Measurements from ENCODE around the gene FAH. TPM values are rescaled to one million over a fixed set of nuclear protein-coding genes. Genes with fewer than 3 reads are reported as not detected.

FAH gene
- total and polyA plus RNA-seq, 9 of the 15 experiments (the other 6 are each of a cell fraction or from before 2014, with no cell fraction given) = 66.8 to 310 (median 103) TPM

DNA sequence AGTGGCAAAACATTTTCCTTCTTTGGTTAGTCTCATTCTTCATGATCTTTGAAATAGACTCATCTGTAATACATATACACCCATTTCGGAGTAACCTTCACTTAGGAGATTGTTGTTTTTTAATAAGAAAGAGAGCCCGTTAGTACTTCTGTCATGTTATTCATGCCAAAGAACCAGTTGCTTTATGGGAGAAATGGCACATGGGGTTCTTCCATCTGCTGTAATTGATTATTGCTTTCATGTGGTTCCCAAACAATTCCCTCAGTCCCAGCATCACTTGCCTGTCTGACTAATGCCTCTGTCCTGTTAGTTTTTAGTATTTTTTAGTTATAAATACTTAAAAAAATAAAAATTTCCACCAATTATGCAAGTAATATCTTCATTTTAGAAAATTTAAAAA is 33.8 kb upstream of the FAH start (continued):
- TF ChIP-seq, protein P1, sequence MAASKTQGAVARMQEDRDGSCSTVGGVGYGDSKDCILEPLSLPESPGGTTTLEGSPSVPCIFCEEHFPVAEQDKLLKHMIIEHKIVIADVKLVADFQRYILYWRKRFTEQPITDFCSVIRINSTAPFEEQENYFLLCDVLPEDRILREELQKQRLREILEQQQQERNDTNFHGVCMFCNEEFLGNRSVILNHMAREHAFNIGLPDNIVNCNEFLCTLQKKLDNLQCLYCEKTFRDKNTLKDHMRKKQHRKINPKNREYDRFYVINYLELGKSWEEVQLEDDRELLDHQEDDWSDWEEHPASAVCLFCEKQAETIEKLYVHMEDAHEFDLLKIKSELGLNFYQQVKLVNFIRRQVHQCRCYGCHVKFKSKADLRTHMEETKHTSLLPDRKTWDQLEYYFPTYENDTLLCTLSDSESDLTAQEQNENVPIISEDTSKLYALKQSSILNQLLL (CRISPR knock-in tag; IDR thresholded peaks at IDR 0.05; ENCODE audit: borderline replicate concordance) = no peak

- Histone ChIP-seq H3K27ac (ENCODE audit: extremely low read depth, low read depth, low read length) (no peak overlapping the region), H3K9me1 (ENCODE audit: control insufficient read depth, insufficient read depth, low read length) (no peaks in the 10 kb centered on the region), H3K36me3 (ENCODE audit: control insufficient read depth, insufficient read depth, low read length) (peaks cover 34% of the 10 kb centered on the region), H3K4me1 (replicated peaks in 1 of 2; ENCODE audit: control insufficient read depth in 2 of 2, insufficient read depth in 2 of 2, low read length in 2 of 2) (no peaks in the 10 kb centered on the region; a peak in 1 of 5 replicates), H3K9me3 (replicated peaks; ENCODE audit: control insufficient read depth, insufficient read depth, low read depth, low read length) (no peaks in the 10 kb centered on the region), H3K79me2 (ENCODE audit: control insufficient read depth, insufficient read depth, low read length) (peaks cover 37% of the 10 kb centered on the region; the same call in 2 of the 3 replicates), H3K4me3 (no peak overlapping the region), H3K27me3 (ENCODE audit: control insufficient read depth in 2 of 2, insufficient read depth in 2 of 2, low read length in 2 of 2) (no peaks in the 10 kb centered on the region), H4K20me1 (replicated peaks; ENCODE audit: control insufficient read depth, insufficient read depth, low read length) (no peaks in the 10 kb centered on the region), H3K9ac (ENCODE audit: insufficient read depth in 1 of 2, low read depth in 2 of 2, low read length in 2 of 2) (no peak overlapping the region), H3K4me2 (ENCODE audit: insufficient read depth, low read length) (no peak overlapping the region), H2AFZ (ENCODE audit: low read depth, low read length) (no peak overlapping the region)
- WGBS (ENCODE audit: insufficient coverage, low coverage, missing lambda C conversion rate) = 41% methylated on average over 1 of the region's 1 CpG
- in situ Hi-C loops (cut with MboI) (no loop called here), intact Hi-C loops (cut with micrococcal nuclease) (no loop called here)
- peak; percentile 15 for FAIRE-seq
- no peak for ATAC-seq
- POLR2A ChIA-PET = interaction anchor here (0.7 kb wide), 1 partner anchor 45 kb away, joined by 3 read pairs; no protein-coding TSS in a partner anchor
- no peak for TF ChIP-seq TCFL5 (CRISPR knock-in tag; conservative IDR thresholded peaks at IDR 0.05)
- TF ChIP-seq, protein P2, sequence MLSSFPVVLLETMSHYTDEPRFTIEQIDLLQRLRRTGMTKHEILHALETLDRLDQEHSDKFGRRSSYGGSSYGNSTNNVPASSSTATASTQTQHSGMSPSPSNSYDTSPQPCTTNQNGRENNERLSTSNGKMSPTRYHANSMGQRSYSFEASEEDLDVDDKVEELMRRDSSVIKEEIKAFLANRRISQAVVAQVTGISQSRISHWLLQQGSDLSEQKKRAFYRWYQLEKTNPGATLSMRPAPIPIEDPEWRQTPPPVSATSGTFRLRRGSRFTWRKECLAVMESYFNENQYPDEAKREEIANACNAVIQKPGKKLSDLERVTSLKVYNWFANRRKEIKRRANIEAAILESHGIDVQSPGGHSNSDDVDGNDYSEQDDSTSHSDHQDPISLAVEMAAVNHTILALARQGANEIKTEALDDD (IDR thresholded peaks at IDR 0.05) = 0 out of 2 replicates have a peak, but pooled peaks have one; percentile 40
- TF ChIP-seq RBM17 (IDR thresholded peaks at IDR 0.05; ENCODE audit: borderline replicate concordance, low read depth, low read length) = no peak
- no peak for TF ChIP-seq HDAC6 (IDR thresholded peaks at IDR 0.05; ENCODE audit: low read depth, low read length)
- no peak for TF ChIP-seq SP1 (CRISPR knock-in tag; IDR thresholded peaks at IDR 0.05)
- TF ChIP-seq CBFA2T3 (IDR thresholded peaks at IDR 0.05) = 0 out of 2 replicates have a peak, but pooled peaks have one; percentile 10
- no peak for TF ChIP-seq ATF3 (IDR thresholded peaks at IDR 0.05)
- TF ChIP-seq ATF3 (CRISPR knock-in tag; conservative IDR thresholded peaks at IDR 0.05) = no peak
- CTCF ChIA-PET (ENCODE audit: low intra/inter-chr PET ratio) = no interaction called here
- no TSS peak for BruUV-seq (replicated peaks)
- DNase-seq (ENCODE audit: extremely low read depth in 1 of 4, low spot score in 3 of 4) = no peak
Observed at GRCh38 chr15:80120636-80121035, 32.2 kb upstream of the FAH start.

Measured in K562 (cell line).